ENCODE measurements around the gene COX7A2. TPM values are rescaled to one million over a fixed set of nuclear protein-coding genes. Genes with fewer than 3 reads are reported as not detected.

The COX7A2 gene
- total and polyA plus RNA-seq, 2 donors (not counting 1 experiment from before 2014, with no cell fraction given): 83.8 to 160 TPM

DNA sequence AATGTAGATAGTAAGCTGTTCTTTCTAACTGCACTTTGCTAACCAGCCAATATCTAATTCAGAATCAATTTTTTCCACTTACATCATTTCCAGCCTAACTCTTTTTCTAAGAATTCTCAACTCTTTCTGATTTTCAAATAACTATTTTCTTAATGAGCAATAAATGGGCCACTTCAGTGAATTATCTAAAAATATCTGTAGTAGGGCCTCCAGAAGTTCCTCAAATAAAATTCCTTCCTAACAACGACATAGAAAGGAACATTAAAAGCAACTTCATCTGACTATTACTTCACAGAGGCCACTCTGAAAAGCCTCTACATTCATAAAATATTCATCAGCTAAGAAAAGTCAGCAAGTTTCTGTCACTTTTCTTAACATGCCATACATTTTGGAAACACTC is 42.6 kb downstream of the COX7A2 start:
- Mint-ChIP-seq H3K27ac (no peak overlapping the region), H3K4me3 (no peak overlapping the region), H3K27me3 (peaks cover 69% of the 10 kb centered on the region), H3K9me3 (ENCODE audit: insufficient read depth) (no peaks in the 10 kb centered on the region), H3K4me1 (peaks cover 32% of the 10 kb centered on the region)
- H3K79me2 ChIP-seq (ENCODE audit: control insufficient read depth, insufficient read depth, low read length): no peaks in the 10 kb centered on the region
- intact Hi-C loops (cut with micrococcal nuclease): no loop called here
- ChIA-PET CTCF (interaction anchor here (0.6 to 3.1 kb wide), 3 partner anchors 8 to 246 kb away, joined by 3 to 12 read pairs (median 7); no protein-coding TSS in a partner anchor), POLR2A (no interaction called here)
- no peak overlapping the region for H3K9ac ChIP-seq (ENCODE audit: low read length)
- no peak for ATAC-seq (ENCODE audit: low read depth)
- H2AFZ ChIP-seq (ENCODE audit: insufficient read depth, low read depth, low read length, poor library complexity, severe bottlenecking): no peak overlapping the region
- H3K27ac ChIP-seq (ENCODE audit: low read length in 2 of 2): no peak overlapping the region
- H3K4me2 ChIP-seq (replicated peaks; ENCODE audit: low read depth, low read length, poor library complexity, severe bottlenecking): no peak overlapping the region
- no peaks in the 10 kb centered on the region for H4K20me1 ChIP-seq (ENCODE audit: control insufficient read depth, insufficient read depth, low read length, poor library complexity, severe bottlenecking)
- 11% methylated on average over 1 of the region's 1 CpG for WGBS (ENCODE audit: insufficient coverage)
- no peaks in the 10 kb centered on the region for H3K36me3 ChIP-seq (replicated peaks in 1 of 2; ENCODE audit: control extremely low read depth in 1 of 2, control insufficient read depth in 1 of 2, extremely low read depth in 1 of 2, insufficient read depth in 2 of 2, low read length in 1 of 2)
- peaks cover 0 to 48% (median 38%) of the 10 kb centered on the region in 4 experiments for H3K27me3 ChIP-seq (replicated peaks in 1 of 4; ENCODE audit: control extremely low read depth in 1 of 4, control insufficient read depth in 3 of 4, insufficient read depth in 4 of 4, low read length in 3 of 4)
- TF ChIP-seq, protein P1, sequence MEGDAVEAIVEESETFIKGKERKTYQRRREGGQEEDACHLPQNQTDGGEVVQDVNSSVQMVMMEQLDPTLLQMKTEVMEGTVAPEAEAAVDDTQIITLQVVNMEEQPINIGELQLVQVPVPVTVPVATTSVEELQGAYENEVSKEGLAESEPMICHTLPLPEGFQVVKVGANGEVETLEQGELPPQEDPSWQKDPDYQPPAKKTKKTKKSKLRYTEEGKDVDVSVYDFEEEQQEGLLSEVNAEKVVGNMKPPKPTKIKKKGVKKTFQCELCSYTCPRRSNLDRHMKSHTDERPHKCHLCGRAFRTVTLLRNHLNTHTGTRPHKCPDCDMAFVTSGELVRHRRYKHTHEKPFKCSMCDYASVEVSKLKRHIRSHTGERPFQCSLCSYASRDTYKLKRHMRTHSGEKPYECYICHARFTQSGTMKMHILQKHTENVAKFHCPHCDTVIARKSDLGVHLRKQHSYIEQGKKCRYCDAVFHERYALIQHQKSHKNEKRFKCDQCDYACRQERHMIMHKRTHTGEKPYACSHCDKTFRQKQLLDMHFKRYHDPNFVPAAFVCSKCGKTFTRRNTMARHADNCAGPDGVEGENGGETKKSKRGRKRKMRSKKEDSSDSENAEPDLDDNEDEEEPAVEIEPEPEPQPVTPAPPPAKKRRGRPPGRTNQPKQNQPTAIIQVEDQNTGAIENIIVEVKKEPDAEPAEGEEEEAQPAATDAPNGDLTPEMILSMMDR (IDR thresholded peaks at IDR 0.05): no peak
- no peak for TF ChIP-seq EZH2 (IDR thresholded peaks at IDR 0.05; ENCODE audit: borderline replicate concordance, insufficient read depth, low read depth, low read length, poor library complexity, severe bottlenecking)
- no peak for DNase-seq
- H3K4me3 ChIP-seq (ENCODE audit: control extremely low read depth in 1 of 5, extremely low read depth in 1 of 5, insufficient read depth in 1 of 5, low read depth in 2 of 5, low read length in 4 of 5): no peak overlapping the region
- peaks cover 0 to 21% (median 0%) of the 10 kb centered on the region in 3 donors for H3K9me3 ChIP-seq (ENCODE audit: control extremely low read depth in 1 of 3, control insufficient read depth in 2 of 3, insufficient read depth in 1 of 3, low read length in 2 of 3)
- peaks cover 28 to 33% of the 10 kb centered on the region in 2 donors for H3K4me1 ChIP-seq (ENCODE audit: control insufficient read depth in 2 of 2, insufficient read depth in 2 of 2, low read length in 2 of 2)

DNA sequence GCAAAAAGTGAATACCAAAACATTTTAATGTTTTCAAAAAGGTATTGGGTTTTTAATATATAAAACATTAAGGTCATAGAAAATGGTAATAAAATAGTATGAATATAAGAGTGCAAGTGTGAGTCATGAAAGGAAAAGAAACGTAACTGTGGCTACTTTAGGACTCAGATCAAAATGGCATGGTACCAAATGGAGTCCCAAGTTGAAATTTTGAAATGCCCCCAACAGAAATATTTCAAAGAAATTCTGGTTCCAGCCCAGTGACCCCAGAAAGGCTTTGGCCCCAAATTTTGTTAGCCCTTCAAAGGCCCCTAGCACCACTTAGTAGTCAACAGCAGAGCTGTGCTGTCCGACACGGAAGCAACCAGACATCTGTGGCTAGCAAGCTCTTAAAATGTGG is 43.7 kb downstream of the COX7A2 start:
- peaks cover 63% of the 10 kb centered on the region for H3K27me3 Mint-ChIP-seq
- Histone ChIP-seq H2AFZ (ENCODE audit: insufficient read depth, low read depth, low read length, poor library complexity, severe bottlenecking) (no peak overlapping the region), H3K4me2 (replicated peaks; ENCODE audit: low read depth, low read length, poor library complexity, severe bottlenecking) (no peak overlapping the region), H3K9me3 (ENCODE audit: control extremely low read depth in 1 of 3, control insufficient read depth in 2 of 3, insufficient read depth in 1 of 3, low read length in 2 of 3) (peaks cover 0 to 10% (median 0%) of the 10 kb centered on the region in 3 donors), H3K27me3 (replicated peaks in 1 of 4; ENCODE audit: control extremely low read depth in 1 of 4, control insufficient read depth in 3 of 4, insufficient read depth in 4 of 4, low read length in 3 of 4) (peaks cover 0 to 38% (median 30%) of the 10 kb centered on the region in 4 experiments), H3K79me2 (ENCODE audit: control insufficient read depth, insufficient read depth, low read length) (no peaks in the 10 kb centered on the region), H3K9ac (ENCODE audit: low read length) (no peak overlapping the region), H3K4me3 (ENCODE audit: control extremely low read depth in 1 of 5, extremely low read depth in 1 of 5, insufficient read depth in 1 of 5, low read depth in 2 of 5, low read length in 4 of 5) (no peak overlapping the region), H4K20me1 (ENCODE audit: control insufficient read depth, insufficient read depth, low read length, poor library complexity, severe bottlenecking) (no peaks in the 10 kb centered on the region), H3K27ac (ENCODE audit: low read length in 2 of 2) (no peak overlapping the region), H3K36me3 (replicated peaks in 1 of 2; ENCODE audit: control extremely low read depth in 1 of 2, control insufficient read depth in 1 of 2, extremely low read depth in 1 of 2, insufficient read depth in 2 of 2, low read length in 1 of 2) (no peaks in the 10 kb centered on the region), H3K4me1 (ENCODE audit: control insufficient read depth in 2 of 2, insufficient read depth in 2 of 2, low read length in 2 of 2) (peaks cover 17 to 22% of the 10 kb centered on the region in 2 donors)
- WGBS (ENCODE audit: insufficient coverage): 100% methylated on average over 2 of the region's 3 CpGs
- H3K4me1 Mint-ChIP-seq: peaks cover 21% of the 10 kb centered on the region
- ChIA-PET CTCF (interaction anchor here (2.9 to 3.1 kb wide), 2 partner anchors 9 to 11 kb away, joined by 12 to 16 read pairs; no protein-coding TSS in a partner anchor), POLR2A (no interaction called here)
- H3K27ac Mint-ChIP-seq: no peak overlapping the region
- no peak for DNase-seq
- TF ChIP-seq, protein P1 (IDR thresholded peaks at IDR 0.05): no peak
- TF ChIP-seq EZH2 (IDR thresholded peaks at IDR 0.05; ENCODE audit: borderline replicate concordance, insufficient read depth, low read depth, low read length, poor library complexity, severe bottlenecking): no peak
- no peak overlapping the region for H3K4me3 Mint-ChIP-seq
- intact Hi-C loops (cut with micrococcal nuclease): no loop called here
- no peak for ATAC-seq (ENCODE audit: low read depth)
- H3K9me3 Mint-ChIP-seq (ENCODE audit: insufficient read depth): no peaks in the 10 kb centered on the region

All from B cell (primary cell).